Astrocyte (in vitro differentiated cells and primary cell): ENCODE data around the gene FAM200B. TPM values are rescaled to one million over a fixed set of nuclear protein-coding genes. Genes with fewer than 3 reads are reported as not detected.
A peak's percentile ranks its signal among the peaks of the same experiment; 100 is the strongest.

ENCODE experiments used
- DNase-seq: peaks from one replicate; pipeline ENCODE4 v3.0.0-alpha.2; 2010; ENCODE audit warnings: low read depth
- FAIRE-seq: peaks from 2 replicates; lab custom pipeline; 2011; peaks lifted over from hg19 to GRCh38; lab: Jason Lieb, UNC
- H2AFZ ChIP-seq: 2 replicates; pipeline ENCODE4 v1.6.0; 2012; ENCODE audit warnings: low read depth, low read length, inconsistent platforms
- H3K27ac ChIP-seq: 2 replicates; pipeline ENCODE4 v1.5.1; 2011; ENCODE audit warnings: low read depth, low read length, inconsistent platforms
- H3K27me3 ChIP-seq: 2 replicates; pipeline ENCODE4 v1.6.0; 2011; ENCODE audit warnings: low read length, inconsistent platforms; ENCODE audit not compliant: insufficient read depth
- H3K36me3 ChIP-seq: 2 replicates; pipeline ENCODE4 v1.5.1; 2011; ENCODE audit warnings: low read length, inconsistent platforms; ENCODE audit not compliant: insufficient read depth
- H3K4me1 ChIP-seq: 2 replicates; pipeline ENCODE4 v1.5.1; 2011; ENCODE audit warnings: low read length, inconsistent platforms; ENCODE audit not compliant: insufficient read depth
- H3K4me2 ChIP-seq: 2 replicates; pipeline ENCODE4 v1.6.0; 2012; ENCODE audit warnings: low read length, inconsistent platforms
- H3K4me3 ChIP-seq: 2 replicates; pipeline ENCODE4 v1.5.1; 2011; ENCODE audit warnings: low read depth, mild to moderate bottlenecking, low read length, inconsistent platforms; ENCODE audit not compliant: insufficient read depth
- H3K79me2 ChIP-seq: 2 replicates; pipeline ENCODE4 v1.6.0; 2012; ENCODE audit warnings: mild to moderate bottlenecking, low read length, inconsistent platforms; ENCODE audit not compliant: insufficient read depth
- H3K9ac ChIP-seq: 2 replicates; pipeline ENCODE4 v1.6.0; 2012; ENCODE audit warnings: mild to moderate bottlenecking, low read length, inconsistent platforms
- H3K9me3 ChIP-seq: 2 replicates; pipeline ENCODE4 v1.5.1; 2012; ENCODE audit warnings: low read depth, mild to moderate bottlenecking, low read length, inconsistent platforms; ENCODE audit not compliant: insufficient read depth
- H4K20me1 ChIP-seq: 2 replicates; pipeline ENCODE4 v1.6.0; 2012; ENCODE audit warnings: low read length, inconsistent platforms; ENCODE audit not compliant: insufficient read depth
- H3K27ac Mint-ChIP-seq: one replicate; pipeline ENCODE4 v1.8.0; 2021; ENCODE audit warnings: mild to moderate bottlenecking, mixed read lengths; ENCODE audit not compliant: unreplicated experiment
- H3K27me3 Mint-ChIP-seq: one replicate; pipeline ENCODE4 v1.8.0; 2021; ENCODE audit warnings: low read depth, mixed read lengths; ENCODE audit not compliant: unreplicated experiment
- H3K36me3 Mint-ChIP-seq: one replicate; pipeline ENCODE4 v1.8.0; 2021; ENCODE audit warnings: low read depth, mixed read lengths; ENCODE audit not compliant: unreplicated experiment
- H3K4me1 Mint-ChIP-seq: one replicate; pipeline ENCODE4 v1.8.0; 2021; ENCODE audit warnings: low read depth, mixed read lengths; ENCODE audit not compliant: unreplicated experiment
- H3K4me3 Mint-ChIP-seq: one replicate; pipeline ENCODE4 v1.8.0; 2021; ENCODE audit warnings: mild to moderate bottlenecking, moderate library complexity, mixed read lengths; ENCODE audit not compliant: unreplicated experiment
- H3K9me3 Mint-ChIP-seq: one replicate; pipeline ENCODE4 v1.8.0; 2021; ENCODE audit warnings: mild to moderate bottlenecking, mixed read lengths; ENCODE audit not compliant: unreplicated experiment
- EZH2 ChIP-seq: IDR thresholded peaks from 2 replicates; pipeline ENCODE4 v1.6.1; 2012; ENCODE audit warnings: mild to moderate bottlenecking, low read length, inconsistent platforms; ENCODE audit not compliant: insufficient read depth
- total RNA-seq: library from RNA; stranded (reverse); gene quantifications from 2 replicates; pipeline ENCODE4 v1.2.1, GENCODE V29; 2021
- TF ChIP-seq, protein P1 (sequence below): IDR thresholded peaks from 2 replicates; pipeline ENCODE4 v1.5.1; 2011; ENCODE audit warnings: low read depth, mild to moderate bottlenecking, inconsistent platforms, low read length, moderate library complexity; ENCODE audit not compliant: insufficient read depth

FAM200B gene
- total RNA-seq, 1 donor from 2014 or later, result 74.7 TPM

DNA sequence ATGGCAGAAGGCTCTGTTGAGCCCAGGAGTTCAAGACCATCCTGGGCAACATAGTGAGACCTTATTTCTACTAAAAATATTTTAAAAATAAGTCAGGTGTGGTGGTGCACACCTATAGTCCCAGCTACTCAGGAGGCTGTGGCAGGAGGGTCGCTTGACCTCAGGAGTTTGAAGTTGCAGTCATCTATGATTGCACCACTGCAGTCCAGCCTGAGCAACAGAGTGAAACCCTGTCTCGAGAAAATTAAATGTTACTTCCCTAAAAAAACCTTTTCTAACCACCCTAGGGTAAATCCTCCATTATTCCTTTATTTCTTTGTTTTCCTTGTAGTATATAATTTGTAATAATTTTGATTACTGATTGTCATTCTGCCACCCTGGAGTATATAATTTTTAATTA is 7.9 kb downstream of the FAM200B start:
- no peak overlapping the region for H3K4me3 Mint-ChIP-seq
- no peak for TF ChIP-seq EZH2
- TF ChIP-seq, protein P1, sequence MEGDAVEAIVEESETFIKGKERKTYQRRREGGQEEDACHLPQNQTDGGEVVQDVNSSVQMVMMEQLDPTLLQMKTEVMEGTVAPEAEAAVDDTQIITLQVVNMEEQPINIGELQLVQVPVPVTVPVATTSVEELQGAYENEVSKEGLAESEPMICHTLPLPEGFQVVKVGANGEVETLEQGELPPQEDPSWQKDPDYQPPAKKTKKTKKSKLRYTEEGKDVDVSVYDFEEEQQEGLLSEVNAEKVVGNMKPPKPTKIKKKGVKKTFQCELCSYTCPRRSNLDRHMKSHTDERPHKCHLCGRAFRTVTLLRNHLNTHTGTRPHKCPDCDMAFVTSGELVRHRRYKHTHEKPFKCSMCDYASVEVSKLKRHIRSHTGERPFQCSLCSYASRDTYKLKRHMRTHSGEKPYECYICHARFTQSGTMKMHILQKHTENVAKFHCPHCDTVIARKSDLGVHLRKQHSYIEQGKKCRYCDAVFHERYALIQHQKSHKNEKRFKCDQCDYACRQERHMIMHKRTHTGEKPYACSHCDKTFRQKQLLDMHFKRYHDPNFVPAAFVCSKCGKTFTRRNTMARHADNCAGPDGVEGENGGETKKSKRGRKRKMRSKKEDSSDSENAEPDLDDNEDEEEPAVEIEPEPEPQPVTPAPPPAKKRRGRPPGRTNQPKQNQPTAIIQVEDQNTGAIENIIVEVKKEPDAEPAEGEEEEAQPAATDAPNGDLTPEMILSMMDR, result no peak
- H3K4me2 ChIP-seq, result no peak overlapping the region
- H3K9me3 ChIP-seq, result no peaks in the 10 kb centered on the region
- H3K36me3 Mint-ChIP-seq, result peaks cover 14% of the 10 kb centered on the region
- H3K79me2 ChIP-seq, result peaks cover 32% of the 10 kb centered on the region
- no peaks in the 10 kb centered on the region for H3K9me3 Mint-ChIP-seq
- H3K4me1 ChIP-seq, result peaks cover 51% of the 10 kb centered on the region
- FAIRE-seq, result no peak
- H3K4me3 ChIP-seq, result no peak overlapping the region
- no peak overlapping the region for H2AFZ ChIP-seq
- peaks cover 39% of the 10 kb centered on the region for H3K36me3 ChIP-seq
- H3K9ac ChIP-seq, result peak overlapping the region; percentile 82
- DNase-seq, result no peak
- H3K27ac ChIP-seq, result peak overlapping the region; percentile 99
- H4K20me1 ChIP-seq, result no peaks in the 10 kb centered on the region
- peak overlapping the region; percentile 96 for H3K27ac Mint-ChIP-seq
- H3K27me3 Mint-ChIP-seq, result no peaks in the 10 kb centered on the region
- peaks cover 76% of the 10 kb centered on the region for H3K4me1 Mint-ChIP-seq
- H3K27me3 ChIP-seq, result no peaks in the 10 kb centered on the region

- Mint-ChIP-seq H3K27me3 (no peaks in the 10 kb centered on the region), H3K4me1 (peaks cover 75% of the 10 kb centered on the region), H3K36me3 (peaks cover 13% of the 10 kb centered on the region), H3K27ac (peak overlapping the region; percentile 96), H3K4me3 (no peak overlapping the region), H3K9me3 (no peaks in the 10 kb centered on the region)
- H3K9me3 ChIP-seq, result no peaks in the 10 kb centered on the region
- H4K20me1 ChIP-seq, result no peaks in the 10 kb centered on the region
- H3K4me2 ChIP-seq, result peak overlapping the region; percentile 66
- H3K27ac ChIP-seq, result peak overlapping the region; percentile 99
- FAIRE-seq (peak; percentile 99), DNase-seq (peak; percentile 98)
- peak overlapping the region; percentile 82 for H3K9ac ChIP-seq
- no peak overlapping the region for H3K4me3 ChIP-seq
- H3K4me1 ChIP-seq, result peaks cover 53% of the 10 kb centered on the region
- H3K79me2 ChIP-seq, result peaks cover 25% of the 10 kb centered on the region
- no peak overlapping the region for H2AFZ ChIP-seq
- H3K27me3 ChIP-seq, result no peaks in the 10 kb centered on the region
- H3K36me3 ChIP-seq, result peaks cover 34% of the 10 kb centered on the region
- no peak for TF ChIP-seq EZH2
- TF ChIP-seq, protein P1, result no peak
Observed at GRCh38 chr4:15690020-15690809, 8.6 kb downstream of the FAM200B start.
